Stimulated activated CD4-positive, alpha-beta T cell treated with anti-CD3 and anti-CD28 coated beads, TNF-alpha, amount 100 ng/mL, for 1 hour (primary cell): ENCODE measurements around the gene ACIN1.

Source experiments
- DNase-seq, 3 donors: peaks; one replicate each; pipeline ENCODE4 v3.0.0-alpha.2; 2020; ENCODE audit warnings: low read depth in 3 of 3, low spot score in 1 of 3

Gene ACIN1, protein sequence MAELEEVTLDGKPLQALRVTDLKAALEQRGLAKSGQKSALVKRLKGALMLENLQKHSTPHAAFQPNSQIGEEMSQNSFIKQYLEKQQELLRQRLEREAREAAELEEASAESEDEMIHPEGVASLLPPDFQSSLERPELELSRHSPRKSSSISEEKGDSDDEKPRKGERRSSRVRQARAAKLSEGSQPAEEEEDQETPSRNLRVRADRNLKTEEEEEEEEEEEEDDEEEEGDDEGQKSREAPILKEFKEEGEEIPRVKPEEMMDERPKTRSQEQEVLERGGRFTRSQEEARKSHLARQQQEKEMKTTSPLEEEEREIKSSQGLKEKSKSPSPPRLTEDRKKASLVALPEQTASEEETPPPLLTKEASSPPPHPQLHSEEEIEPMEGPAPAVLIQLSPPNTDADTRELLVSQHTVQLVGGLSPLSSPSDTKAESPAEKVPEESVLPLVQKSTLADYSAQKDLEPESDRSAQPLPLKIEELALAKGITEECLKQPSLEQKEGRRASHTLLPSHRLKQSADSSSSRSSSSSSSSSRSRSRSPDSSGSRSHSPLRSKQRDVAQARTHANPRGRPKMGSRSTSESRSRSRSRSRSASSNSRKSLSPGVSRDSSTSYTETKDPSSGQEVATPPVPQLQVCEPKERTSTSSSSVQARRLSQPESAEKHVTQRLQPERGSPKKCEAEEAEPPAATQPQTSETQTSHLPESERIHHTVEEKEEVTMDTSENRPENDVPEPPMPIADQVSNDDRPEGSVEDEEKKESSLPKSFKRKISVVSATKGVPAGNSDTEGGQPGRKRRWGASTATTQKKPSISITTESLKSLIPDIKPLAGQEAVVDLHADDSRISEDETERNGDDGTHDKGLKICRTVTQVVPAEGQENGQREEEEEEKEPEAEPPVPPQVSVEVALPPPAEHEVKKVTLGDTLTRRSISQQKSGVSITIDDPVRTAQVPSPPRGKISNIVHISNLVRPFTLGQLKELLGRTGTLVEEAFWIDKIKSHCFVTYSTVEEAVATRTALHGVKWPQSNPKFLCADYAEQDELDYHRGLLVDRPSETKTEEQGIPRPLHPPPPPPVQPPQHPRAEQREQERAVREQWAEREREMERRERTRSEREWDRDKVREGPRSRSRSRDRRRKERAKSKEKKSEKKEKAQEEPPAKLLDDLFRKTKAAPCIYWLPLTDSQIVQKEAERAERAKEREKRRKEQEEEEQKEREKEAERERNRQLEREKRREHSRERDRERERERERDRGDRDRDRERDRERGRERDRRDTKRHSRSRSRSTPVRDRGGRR

DNA sequence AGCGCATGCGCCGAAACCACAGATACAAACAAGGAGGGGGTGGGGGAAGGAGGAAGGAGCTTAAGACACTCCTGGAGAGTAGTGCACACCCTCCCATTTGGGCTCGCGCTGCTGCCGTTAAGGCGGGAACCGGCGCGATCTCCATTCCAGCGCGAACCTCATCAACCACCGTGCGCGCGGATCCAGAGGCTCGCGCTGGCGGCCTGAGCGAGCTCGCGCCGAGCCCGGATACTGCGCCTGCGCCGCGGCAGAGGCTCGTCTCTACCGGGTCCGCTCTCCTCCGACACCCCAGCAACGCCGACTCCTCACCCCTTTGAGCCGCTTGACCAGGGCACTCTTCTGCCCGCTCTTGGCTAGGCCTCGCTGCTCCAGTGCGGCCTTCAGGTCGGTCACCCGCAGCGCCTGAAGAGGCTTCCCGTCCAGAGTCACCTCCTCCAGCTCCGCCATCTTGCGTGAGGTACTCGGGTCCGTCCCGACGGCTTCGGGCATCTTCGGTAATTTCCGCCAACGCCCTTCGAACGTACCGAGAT is at the start of gene ACIN1:
ACIN1 (minus strand) TSS at position 471 of the 530 bp plus-strand sequence; CDS start at position 447, 24 bp downstream.
- DNase-seq = peak in 2 of 3 donors; percentile 40 to 41

DNA sequence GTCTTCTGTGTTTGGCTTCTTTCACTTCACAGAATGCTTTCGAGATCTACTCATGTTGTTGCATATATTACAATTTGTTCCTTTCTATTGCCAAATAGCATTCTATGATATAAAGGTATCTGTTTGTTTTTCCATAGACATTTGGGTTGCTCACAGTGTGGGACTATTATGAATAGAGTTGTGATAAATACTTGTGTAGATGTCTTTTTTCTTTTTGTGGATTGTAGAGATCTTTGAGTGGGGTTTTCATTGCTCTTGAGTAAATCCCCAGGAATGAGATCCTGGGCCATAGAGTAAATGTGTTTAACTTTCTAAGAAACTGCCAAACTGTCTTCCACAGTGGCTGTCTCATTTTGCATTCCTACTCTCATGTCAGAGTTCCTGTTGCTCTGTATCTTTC is 49.0 kb upstream of the ACIN1 start:
- DNase-seq = no peak

DNA sequence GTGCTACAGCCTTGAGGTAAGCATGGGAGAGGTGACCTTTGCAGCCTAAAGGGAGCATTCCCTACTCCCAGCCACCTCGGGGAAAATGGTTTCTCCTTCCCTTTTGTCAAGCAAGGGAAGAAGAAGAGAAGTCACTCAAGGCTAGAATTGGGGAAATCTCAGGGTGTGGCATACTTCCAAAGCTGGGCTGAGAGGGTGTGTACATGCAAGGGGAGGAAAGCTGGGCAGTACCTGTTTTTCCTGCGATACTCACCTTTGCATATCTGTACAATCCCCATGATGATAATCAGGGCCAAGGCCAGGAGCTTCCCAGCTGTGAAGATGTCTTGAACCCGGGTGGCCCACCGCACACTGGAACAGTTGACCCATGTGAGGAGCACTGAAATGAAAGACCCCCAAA is 47.9 kb upstream of the ACIN1 start:
- DNase-seq = no peak

DNA sequence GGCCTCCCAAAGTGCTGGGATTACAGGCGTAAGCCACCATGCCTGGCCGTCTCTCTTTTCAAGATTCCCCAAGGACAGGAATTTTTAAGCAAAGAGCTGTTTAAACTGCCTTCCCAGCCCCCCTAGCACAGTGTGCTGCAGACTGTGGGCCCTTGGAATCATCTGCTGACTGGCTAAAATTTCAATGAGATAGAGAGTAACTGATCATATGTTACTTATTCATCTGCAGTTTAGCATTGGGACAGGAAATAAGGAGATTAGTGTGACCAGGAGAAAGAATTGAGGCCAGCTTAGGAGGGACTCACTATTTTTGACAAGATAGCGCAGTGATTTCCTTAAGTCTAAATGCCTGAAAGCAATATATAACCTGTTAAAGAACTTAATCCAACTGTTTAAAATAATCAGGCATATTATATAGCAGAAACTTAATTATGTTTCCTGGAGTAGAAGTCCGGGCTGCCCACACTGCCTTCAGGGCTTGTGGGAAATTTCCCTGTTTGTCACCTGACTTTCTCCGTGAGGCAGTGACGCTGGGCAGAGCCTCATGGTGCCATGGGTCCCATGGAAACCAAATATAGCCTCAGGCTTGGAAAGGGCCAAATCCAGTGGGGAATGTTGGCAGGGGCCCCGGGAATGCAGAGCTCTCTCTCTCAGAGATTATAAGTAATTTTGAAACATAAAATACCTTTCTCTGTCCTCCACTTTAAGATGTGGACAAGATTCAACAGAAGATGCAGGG is 46.9 kb upstream of the ACIN1 start:
- DNase-seq = no peak

DNA sequence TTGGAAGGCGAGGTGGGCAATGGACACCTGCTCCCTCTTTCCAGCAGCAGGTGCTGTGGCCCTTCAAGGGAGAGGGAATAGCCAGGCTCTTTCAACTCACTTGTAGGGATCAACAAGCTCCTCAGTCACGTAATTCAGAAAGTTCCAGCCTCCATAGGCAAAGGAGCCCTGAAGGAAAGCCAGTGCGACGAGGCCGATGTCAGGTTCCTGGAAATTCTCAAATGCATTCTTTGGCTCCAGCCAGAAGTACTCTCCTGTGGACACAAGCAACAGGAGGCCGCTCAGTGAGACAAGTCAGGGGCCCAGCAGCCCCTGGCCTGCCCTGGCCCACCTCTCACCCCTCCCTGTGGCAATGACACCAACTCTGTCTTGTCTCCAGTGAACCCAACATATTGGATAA is 45.4 kb upstream of the ACIN1 start:
- no peak for DNase-seq

DNA sequence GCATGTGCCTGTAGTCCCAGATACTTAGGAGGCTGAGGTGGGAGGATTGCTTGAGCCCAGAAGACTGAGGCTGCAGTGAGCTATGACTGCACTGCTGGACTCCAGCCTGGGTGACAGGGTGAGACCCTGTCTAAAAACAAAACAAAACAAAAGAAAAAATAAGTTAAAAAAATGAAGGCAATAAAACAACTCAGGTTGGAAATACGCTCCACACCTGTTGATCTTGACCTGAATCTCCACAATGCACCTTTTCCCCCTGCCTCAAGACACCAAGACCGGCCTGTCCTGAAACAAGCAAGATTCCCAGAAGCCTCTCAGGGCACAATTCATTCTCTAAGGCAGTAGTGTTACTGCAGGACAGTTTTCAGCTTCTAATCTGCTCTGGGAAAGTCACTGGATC is 44.9 kb upstream of the ACIN1 start:
- DNase-seq = no peak

DNA sequence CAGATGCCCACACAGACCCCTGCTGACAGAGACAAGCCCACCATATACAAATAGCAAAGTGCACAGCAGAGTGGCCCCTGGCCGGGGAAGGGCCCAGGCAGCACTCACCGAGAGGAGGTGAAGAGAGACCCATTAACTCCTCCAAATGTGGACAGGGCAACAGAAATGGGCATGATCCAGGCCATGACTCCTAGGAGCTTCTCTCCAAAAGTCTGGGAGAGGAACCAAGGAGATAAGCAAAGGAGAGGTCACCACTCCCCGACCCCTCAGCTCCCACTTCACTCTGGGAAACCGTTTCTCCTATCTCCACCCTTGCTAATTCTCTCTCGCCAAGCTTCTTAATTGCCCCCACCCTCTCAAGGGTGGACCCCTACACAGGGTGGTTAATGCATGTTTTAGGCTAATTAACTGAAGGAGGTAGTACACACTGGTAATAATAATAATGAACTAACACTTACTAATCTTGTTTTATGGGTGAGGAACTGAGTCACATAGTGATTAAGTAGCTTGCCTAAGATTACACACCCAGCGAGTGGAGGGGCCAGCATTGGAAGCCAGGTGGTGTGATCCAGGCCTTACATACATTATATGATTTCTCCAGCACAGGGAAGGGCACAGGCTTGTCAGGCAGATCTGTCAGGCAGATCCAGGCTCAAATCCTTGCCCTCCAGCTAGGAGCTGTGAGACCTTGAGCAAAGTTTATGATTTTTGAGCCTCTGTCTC is 43.0 kb upstream of the ACIN1 start:
- no peak for DNase-seq

DNA sequence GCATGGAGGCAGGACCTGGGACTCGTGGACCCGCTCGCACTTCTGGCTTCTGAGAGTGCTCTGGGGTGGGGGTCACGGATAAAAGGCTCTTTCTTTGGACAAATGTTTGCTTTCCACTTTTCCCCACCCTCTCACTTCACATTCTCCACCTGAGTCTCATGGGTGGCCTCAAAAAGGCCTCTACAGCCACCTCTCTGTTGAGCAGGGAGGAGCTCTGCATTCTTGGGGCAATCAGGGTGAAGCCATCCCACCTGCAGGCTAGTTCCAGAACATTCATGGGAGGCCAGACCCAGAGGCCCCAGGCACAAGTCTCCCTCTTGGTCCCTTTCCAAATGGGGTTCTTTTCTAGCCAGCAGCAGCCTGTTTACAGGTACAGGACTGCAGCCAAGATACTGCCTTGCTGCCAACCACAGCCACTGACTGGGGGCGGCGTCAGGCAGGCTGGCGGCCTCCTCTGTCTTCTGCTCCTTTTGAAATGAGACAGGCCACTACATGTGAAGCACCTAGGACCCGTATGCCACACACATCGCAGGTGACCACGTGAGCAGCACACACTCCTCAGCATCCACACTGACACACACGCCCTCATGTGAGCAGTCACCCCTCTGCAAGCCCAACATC is 42.4 kb upstream of the ACIN1 start:
- no peak for DNase-seq

DNA sequence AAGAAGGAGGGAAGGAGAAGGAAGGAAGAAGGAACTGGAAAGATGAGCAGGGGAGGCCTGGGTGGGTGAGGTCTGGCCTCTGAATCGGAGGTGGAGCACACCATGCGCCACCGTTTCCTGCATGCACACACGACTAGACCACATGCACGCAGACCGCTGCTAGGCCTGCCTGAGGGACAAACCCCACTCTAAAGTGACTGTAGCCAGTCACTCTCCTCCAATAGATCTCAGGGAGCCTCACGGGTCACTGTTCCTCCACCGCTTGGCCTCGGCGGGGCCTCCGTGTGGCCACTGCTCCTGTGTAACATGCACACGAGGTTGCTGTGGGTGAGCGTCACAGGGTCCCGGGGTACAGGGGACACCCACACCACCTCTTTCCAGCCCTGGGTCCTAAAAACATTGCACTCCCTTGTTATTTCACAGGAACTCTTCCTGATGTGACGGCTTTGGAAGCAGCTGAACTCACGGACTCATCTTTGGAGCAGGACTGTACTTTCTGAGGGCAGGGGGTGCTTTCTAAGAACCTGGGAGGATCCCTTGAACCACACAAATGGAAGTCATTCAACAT is 41.7 kb upstream of the ACIN1 start:
- no peak for DNase-seq

DNA sequence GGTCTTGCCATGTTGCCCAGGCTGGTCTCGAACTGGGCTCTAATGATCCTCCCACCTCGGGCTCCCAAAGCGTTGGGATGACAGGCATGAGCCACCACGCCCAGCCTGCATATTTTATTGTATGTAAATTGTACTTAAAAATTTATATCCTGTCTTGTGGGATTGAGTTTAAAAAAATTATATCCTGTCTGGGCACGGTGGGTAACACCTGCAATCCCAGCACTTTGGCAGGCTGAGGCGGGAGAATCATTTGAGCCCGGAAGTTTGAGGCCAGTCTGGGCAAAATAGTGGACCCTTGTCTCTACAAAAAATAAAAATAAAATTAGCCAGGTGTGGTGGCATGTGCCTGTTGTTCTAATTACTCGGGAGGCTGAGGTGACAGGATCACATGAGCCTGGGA is 38.0 kb upstream of the ACIN1 start:
- no peak for DNase-seq

DNA sequence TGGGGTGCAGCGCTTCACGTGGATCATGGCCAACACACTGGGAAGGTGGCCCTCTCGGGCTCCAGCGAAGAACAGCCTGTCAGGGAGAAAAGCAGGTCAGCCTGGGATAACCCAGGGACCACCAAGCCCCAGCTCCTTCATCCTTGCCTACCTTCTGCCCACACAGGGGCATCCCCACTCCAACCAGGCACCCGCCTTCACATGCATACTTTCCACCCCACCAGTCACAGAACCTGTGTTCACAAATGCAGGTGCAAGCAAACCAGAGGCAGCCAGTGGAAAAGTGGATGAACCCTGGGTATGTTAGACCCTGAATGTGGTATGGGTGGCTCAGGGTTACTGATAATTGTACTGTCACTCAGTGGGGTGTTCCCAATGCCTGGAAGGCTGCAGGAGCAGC is 36.5 kb upstream of the ACIN1 start:
- no peak for DNase-seq

DNA sequence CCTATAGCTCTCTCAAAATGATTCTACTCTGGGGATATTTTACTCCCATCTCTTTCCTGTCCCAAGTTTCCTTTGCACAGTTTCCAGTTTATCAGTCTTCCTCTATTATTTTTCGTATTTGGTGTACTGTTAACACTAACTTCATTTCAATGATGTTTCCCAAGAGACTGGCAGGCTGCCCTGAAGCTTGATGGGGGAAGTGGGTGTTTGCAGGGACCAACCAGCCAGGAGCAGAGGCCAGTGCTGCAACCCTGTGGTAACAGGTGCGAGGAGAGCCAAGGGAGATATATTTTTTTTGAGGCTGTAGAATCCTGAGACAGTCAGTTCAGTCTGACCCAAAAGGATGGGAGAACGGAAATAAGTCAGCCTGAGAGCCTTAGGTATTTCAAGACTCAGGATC is 35.9 kb upstream of the ACIN1 start:
- no peak for DNase-seq

DNA sequence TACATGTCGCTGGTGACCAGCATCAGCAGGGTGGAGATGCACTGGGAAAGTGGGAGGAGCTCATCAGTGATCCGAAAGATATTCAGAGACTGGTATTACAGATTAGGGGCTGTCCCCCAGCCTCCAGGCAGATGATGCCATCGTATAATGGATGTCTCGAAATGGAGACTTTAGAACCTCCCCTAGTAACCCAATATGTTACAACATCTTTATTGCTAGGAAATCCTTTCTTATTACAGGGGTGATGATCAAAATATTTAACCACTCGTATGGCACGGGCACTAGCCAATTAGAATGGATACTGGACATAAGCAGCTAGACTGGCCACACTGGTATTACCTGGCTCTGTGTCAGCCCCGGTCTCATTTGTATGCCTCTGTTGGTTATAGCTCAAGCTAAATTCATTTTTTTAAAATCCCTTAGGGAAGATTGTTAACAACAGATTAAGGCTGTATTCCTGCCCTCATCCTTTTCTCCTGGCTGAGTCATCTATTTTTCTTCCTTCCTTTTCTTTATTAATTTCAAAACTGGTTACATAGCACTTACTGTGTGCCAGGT is 34.9 kb upstream of the ACIN1 start:
- no peak for DNase-seq

DNA sequence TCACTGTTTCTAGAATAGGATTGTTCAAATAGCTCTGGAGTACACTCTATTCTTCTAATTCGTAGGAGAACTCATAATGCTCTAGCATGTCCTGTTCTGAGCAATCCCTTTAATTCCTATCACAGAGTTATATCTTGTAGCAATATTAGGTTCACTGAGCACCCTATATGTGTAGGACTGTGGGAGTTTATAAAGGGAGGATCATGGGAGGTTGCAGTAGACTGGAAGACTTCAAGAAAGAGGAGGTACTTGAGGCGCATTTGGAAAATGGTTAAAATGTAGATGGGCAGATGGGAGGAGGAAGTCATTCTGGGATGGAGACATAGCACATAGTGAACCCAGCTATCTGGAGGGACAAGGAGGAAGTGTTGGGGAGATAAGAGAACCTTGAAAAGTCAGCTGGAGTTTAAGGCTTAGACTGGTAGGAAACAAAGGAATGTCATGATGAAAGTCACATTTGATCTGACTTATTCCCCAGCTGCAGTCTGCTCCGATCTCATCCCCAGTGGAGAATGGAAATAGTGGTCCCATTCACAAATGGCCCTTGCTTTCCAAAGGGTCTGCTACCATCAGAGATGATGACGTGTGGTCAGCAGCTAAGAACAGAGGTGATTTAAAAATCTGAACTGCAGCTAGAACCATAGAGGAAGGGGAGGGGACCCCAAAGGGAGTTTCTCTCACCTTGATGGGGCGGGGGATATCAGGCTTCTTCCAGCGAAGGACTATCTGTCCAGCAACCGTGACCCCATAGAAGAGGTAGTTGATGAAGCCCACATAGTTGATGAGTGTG is 34.2 kb upstream of the ACIN1 start:
- DNase-seq = no peak

DNA sequence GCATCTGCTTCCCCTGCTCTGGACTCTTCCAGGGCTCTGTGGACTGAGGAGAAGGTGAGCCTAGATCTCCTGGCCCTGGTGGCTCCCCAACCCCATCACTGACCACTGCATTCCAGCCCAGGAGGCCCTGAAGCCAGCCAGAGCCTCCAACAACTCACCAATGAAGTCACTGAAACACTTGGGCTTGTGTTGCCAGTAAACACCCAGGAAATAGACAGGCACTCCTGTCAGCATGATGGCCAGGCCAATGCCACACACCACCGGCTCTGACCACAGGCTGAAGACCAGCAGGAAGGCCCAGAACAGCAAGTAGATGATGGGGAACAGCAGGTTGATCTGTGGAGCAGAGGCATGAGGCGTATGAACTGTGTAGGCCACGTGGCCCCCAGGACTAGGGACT is 32.9 kb upstream of the ACIN1 start:
- DNase-seq = no peak

DNA sequence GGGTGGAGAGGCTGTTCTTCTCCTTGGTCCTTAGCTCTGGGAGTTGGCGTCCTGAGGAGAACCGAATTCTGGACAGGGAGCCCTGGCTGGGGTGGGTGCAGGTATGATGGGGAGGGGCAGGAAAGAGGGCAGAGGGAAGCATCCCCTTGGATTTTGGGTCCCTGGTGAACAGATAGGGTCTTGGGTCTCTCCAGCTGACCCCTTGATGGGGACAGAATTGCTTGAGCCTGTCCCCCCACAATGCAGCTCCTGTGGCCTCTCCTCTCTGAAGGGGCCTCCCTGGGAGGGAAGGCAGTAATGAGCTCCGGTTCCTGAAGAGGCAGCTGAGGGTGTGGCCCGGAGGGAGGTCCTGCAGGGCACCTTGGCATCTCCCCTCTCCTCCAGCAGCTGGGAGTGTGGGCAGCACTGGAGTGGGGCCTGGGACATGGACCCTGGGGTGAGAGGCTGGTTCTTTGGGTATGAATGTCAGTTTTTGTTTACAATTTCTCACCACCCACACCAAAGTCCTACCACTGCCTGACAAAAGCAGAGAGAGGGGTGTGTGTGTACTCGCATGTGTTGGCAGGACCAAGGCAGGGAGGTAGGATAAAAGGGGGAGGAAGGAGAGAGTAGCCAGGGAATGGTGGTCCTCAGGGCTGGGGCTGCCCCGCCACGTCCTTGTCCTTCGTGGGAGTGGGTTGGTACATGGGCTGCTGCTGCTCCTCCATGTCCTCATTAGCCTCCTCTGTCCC is 31.8 kb upstream of the ACIN1 start:
- no peak for DNase-seq

DNA sequence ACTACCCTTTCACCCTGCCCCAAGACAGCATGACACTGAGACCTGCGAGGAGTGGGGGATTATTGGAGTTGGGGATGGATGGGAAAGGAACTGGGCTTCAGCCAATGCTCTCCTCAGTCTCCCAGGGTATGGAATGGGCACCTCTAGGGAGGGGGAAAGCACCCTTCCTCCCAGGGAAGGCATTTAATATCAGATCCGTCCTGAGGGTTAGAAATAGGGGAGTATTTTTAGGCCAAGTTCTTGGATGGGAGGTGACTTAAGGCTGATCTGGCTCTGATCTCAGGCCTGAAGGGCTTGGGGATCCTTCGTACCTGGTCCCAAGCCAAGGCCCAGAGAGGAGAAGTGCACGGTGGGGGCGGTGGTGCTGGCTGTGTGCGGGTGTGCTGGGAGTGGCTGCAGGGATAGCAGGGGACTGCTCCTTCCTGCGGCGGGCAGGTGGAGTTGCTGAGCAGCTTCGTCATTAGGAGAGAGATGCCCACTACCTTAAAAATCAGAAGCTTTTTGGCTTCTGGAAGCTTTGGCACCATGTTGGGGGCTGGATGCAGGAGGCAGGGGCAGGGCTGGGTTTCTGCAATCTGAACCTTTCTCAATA is 31.1 kb upstream of the ACIN1 start:
- no peak for DNase-seq
